ENCODE measurements around the gene PTPRN2.
"Not testable (repeated sequence)": the region's sequence is repeated elsewhere in the genome, so short reads cannot be mapped to it uniquely, and the experiment has no call there.

PTPRN2 gene

GRCh38 chr7:157752832-157753291, 834.8 kb downstream of the PTPRN2 start:
- no peak for DNase-seq

DNA sequence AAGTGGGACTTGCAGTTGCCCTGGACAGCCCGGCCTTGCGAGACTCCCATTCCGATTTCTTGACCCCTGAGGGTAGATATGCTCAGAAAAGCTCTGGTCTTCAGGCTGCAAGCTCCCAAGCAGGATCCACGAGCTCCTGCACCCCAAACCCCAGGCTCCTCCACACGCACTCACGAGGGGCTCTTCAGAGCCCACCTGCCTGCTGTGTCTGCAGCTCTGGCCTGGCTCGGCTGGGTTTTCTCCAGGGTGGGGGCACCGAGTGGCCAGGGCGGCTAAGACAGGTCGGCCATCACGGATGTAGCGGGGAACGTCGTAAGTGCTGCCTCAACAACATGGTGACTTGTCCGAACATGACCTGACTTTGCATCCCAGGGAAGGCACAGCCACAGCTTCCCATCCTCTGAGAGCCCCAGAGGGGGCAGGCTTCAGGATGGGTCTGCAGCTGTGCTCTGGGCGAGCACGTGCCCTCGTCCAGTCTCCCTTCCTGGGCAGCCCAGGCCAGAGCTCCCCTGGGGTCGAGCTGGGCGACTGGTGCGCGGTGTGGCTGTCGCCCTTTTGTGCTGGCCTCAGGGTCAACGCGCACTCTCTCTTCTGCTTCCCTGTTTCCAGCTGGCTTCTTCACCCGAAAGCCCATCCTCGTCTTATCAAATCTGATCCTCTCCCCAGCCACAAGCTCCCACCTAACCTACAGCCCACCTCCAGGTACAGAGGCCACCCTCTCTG, 835.5 kb downstream of the PTPRN2 start:
- DNase-seq: no peak

GRCh38 chr7:157751406-157751805, 836.2 kb downstream of the PTPRN2 start:
- no peak for DNase-seq

- DNase-seq: no peak
These were observed 837.3 kb downstream of the PTPRN2 start for GRCh38 chr7:157750291-157750690.

- DNase-seq: no peak
These were observed 841.6 kb downstream of the PTPRN2 start for GRCh38 chr7:157745721-157746709.

DNA sequence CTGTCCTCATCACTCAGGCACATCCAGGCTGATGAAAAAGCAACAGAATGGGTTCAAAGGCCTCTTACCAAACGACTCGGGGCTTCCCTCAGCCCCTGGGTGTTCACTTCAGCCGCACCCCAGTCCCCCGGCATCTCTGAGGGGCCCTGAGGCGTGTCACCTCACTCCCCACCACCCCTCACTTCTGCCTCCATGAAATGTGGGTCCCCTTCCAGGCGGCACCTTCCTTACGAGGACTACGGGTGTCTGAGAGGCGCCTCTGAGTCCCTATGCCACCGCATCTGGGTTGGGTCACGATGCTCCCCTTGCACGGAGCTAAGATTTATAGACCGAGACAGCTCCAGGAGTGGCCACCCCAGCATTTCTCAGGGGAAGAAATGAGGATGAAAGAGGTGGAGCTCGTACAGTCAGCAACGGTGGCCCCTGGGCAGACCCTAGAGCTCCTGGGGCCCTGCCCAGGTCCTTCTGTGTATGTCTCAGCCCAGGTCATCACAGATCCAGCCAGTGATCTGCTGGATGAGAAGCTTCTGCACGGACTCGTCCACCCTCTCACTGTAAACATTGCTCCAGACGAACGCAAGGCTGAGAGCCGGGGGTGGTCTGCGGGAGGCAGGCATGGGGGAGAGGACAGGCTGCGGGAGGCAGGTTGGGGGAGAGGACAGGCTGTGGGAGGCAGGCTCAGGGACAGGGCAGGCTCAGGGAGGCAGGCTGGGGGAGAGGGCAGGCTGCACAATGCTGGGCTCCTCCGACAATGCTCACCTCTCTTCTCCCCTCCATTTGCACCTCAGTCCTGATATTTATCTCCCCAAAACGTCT, 842.6 kb downstream of the PTPRN2 start:
- DNase-seq: no peak

- no peak for DNase-seq
These were observed 843.7 kb downstream of the PTPRN2 start for GRCh38 chr7:157743781-157744525.

DNA sequence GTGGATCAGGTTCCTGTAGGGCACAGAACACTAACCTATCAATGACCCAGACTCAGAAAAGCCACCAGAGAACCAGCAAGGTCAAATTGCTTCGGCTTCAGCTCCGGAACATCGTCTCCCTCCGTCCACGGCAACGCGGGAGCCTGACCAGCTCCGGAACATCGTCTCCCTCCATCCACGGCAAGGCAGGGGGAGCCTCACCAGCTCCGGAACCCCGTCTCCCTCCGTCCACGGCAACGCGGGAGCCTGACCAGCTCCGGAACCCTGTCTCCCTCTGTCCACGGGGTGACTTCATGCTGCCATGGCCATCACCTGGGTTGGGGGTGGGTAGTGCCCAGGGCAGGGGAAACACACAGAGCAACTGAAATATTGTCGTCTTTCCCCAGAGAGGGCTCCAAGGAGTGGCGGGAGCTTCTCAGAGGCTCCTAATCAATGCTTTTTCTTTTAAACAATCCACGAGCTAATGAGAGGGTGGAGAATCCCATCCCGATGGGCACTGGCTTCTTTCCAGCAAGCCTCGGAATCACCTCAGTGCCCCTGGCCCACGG, 847.3 kb downstream of the PTPRN2 start:
- DNase-seq: no peak

GRCh38 chr7:157739650-157740049, 848.0 kb downstream of the PTPRN2 start:
- DNase-seq: no peak

- no peak for DNase-seq
These were observed 848.6 kb downstream of the PTPRN2 start for GRCh38 chr7:157739031-157739430.

DNA sequence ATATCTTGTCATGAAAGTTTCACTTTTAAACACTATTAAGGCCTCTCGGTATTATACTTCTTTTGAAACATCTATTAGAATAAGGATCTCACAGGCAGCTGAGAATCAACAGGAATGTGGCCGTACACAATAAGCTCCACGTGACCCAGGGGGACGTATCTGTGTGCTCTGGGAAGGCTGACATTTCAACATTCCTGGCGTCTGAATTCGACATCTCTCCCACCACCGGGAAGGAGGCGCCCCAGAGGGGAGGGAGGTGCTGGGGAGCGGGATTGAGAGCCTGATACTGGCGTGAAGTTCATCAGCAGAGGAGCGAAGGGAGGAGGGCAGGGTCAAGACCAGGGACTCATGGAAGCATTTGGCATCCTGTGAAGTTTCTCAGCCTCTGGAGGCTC, 849.6 kb downstream of the PTPRN2 start:
- DNase-seq: no peak

DNA sequence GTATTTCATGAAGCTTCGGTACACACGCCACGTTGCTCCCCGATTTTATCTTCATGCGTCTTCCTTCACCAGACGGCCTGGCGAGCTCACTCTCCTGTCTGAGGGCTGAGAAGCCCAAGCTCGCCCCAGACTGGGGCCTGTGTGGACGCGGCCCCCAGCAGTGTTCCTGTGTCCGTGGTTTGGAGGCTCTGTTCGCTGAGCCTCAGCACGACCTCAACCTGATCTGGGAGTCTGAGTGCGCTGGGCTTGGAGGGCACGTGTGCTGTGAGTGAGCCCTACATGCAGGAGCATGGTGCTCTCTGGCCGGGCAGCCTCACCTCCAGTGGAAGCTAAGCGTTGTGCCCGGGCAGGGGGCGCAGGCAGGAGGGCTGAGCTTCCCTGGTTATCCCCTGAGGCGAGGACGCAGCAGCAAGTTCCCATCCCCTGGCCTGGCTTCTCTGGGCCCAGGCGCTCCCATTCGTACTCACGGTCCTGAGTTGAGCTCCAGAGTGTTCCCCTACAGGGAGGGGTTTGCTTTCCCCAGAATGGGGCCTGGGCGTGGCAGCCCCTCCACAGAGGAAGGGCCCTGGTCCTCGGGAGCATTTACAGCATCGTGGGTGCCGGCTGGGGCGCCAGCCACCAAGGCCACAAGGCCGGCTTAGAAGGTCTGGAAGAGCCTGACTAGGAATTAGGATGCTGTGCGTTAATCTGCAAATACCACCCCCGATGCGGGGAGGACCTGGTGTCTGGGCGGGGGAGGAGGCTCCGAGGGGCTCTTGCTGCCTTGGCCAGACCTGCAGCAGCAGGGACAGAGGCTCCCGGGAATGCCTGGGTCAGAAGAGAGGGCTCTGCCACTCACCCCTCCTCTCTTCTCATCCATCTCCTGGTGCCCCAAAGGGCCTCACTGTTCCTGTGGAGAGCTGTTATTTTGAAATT, 850.2 kb downstream of the PTPRN2 start:
- DNase-seq: no peak

- DNase-seq: no peak
These were observed 851.3 kb downstream of the PTPRN2 start for GRCh38 chr7:157736341-157736740.

DNA sequence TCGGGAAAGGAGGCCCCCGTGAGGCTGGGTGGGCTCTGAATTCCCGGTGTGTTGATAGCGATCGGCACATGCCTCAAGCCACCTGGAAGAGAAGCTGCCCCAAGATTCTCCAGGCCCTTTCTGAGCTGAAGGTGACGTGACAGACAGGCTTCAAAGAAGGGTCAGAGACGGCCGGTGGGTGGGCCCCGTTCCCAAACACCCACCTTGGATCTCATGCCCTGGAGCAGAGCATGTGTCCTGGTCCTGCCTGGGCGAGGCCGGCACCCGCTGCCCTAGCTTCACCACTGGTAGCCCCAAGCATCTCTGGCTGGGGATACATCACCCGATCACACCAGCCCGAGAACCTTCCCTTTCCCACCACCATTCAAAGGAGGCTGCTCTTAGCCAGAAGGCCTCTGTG, 851.8 kb downstream of the PTPRN2 start:
- DNase-seq: no peak

DNA sequence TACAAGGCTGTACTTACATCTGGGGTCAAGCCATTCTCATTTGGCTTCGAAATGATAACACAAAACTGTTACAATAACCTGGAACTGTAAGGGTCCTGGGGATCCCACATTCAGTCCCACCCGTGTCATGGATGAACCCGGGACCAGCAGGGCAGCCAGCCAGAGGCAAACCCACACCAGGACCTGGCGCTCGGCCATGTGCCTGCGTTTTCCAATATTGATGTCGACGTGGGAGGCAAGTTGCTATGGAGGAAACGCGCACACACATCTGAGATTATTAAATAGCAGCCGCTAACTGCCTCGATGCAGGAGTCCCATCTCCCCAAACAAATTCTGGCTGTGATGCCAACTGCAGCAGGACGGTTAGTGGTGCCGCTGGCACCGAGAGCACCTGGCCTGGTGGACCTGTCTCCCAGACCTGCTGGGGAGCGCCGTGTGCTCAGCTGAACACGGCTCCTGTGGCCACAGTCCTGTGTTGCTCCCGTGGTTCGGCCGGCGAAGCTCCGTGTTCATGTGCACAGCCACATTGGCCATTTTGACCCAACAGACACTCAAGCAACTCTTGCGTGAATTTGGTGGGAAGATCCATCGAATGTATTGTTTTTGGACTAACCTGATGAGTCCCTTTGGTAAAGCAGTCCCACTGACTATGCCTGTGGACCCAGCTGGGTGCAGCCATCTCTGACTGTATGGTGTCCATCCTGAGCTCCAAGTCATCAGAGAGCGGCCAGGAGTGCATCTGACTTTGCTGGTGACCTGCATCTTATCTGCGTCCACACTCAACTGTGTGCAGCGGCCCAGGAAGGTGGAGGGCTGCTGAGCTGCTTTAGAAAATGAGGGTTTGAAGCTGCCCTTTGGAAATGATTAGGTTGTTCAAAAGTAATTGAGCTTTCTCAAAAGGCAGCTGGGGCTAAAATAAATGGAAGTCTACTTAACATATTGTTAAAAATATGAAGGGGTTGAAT, 852.7 kb downstream of the PTPRN2 start:
- DNase-seq: no peak

GRCh38 chr7:157733760-157734395, 853.7 kb downstream of the PTPRN2 start:
- not testable (repeated sequence) for DNase-seq

- DNase-seq: no peak
These were observed 856.5 kb downstream of the PTPRN2 start for GRCh38 chr7:157731126-157731525.

DNA sequence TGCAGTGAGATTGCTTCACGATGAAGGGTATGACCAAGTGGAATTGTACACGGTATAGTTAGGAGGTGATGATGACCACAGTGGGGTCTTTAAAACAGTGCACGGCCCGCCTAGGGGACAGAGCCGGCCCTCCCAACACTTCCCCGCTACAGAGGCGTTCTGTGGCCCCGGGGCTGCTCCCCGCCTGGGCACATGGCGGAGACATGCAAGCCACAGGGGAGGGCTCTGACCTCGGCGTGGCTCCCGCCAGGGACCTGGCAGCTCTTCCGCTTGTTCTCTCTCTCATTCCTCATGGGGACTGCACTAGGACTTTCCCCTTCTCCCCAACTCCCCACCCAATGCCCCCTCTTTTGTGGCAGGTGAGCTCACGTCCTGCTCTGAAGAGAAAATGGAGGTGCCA, 857.0 kb downstream of the PTPRN2 start:
- no peak for DNase-seq

GRCh38 chr7:157729566-157729965, 858.1 kb downstream of the PTPRN2 start:
- DNase-seq: no peak
